Measurements from ENCODE around the gene NHLRC1.

GRCh38 chr6:18080544-18080943 lies 41.9 kb downstream of the NHLRC1 start:
- TF ChIP-seq, protein P1, sequence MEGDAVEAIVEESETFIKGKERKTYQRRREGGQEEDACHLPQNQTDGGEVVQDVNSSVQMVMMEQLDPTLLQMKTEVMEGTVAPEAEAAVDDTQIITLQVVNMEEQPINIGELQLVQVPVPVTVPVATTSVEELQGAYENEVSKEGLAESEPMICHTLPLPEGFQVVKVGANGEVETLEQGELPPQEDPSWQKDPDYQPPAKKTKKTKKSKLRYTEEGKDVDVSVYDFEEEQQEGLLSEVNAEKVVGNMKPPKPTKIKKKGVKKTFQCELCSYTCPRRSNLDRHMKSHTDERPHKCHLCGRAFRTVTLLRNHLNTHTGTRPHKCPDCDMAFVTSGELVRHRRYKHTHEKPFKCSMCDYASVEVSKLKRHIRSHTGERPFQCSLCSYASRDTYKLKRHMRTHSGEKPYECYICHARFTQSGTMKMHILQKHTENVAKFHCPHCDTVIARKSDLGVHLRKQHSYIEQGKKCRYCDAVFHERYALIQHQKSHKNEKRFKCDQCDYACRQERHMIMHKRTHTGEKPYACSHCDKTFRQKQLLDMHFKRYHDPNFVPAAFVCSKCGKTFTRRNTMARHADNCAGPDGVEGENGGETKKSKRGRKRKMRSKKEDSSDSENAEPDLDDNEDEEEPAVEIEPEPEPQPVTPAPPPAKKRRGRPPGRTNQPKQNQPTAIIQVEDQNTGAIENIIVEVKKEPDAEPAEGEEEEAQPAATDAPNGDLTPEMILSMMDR (IDR thresholded peaks at IDR 0.05; ENCODE audit: insufficient read depth, low read length), result no peak
- TF ChIP-seq GABPA (IDR thresholded peaks at IDR 0.05; ENCODE audit: low read depth) (no peak), POLR2AphosphoS5 (IDR thresholded peaks at IDR 0.05; ENCODE audit: low read depth) (no peak)

All from HL-60 (cell line).